Astrocyte (in vitro differentiated cells and primary cell): ENCODE data around the gene GYS1.
"Not testable (repeated sequence)": the region's sequence is repeated elsewhere in the genome, so short reads cannot be mapped to it uniquely, and the experiment has no call there.

Experiments used
- EZH2 ChIP-seq: IDR thresholded peaks from 2 replicates; pipeline ENCODE4 v1.6.1; 2012; ENCODE audit warnings: mild to moderate bottlenecking, low read length, inconsistent platforms; ENCODE audit not compliant: insufficient read depth
- TF ChIP-seq, protein P1 (sequence below): IDR thresholded peaks from 2 replicates; pipeline ENCODE4 v1.5.1; 2011; ENCODE audit warnings: low read depth, mild to moderate bottlenecking, inconsistent platforms, low read length, moderate library complexity; ENCODE audit not compliant: insufficient read depth

DNA sequence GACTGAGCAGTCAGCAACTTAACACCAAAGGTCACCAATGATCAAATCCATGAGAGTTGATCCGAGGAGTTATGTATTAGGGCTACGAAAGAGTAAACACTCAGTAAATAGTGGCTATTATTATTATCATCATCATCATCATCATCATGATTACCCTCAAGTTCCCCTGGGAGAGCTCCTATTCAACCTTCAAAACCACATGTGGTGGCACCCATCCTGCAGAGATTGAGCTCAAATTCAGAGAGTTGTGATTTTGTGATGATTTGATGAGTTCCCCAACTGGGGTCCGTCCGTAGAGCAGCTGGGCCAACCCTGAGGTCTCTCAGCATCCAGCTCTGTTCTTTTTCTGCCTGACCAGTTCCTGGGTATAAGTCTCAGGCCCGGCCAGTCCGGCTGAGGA lies 32.0 kb upstream of the GYS1 start:
- TF ChIP-seq, protein P1, sequence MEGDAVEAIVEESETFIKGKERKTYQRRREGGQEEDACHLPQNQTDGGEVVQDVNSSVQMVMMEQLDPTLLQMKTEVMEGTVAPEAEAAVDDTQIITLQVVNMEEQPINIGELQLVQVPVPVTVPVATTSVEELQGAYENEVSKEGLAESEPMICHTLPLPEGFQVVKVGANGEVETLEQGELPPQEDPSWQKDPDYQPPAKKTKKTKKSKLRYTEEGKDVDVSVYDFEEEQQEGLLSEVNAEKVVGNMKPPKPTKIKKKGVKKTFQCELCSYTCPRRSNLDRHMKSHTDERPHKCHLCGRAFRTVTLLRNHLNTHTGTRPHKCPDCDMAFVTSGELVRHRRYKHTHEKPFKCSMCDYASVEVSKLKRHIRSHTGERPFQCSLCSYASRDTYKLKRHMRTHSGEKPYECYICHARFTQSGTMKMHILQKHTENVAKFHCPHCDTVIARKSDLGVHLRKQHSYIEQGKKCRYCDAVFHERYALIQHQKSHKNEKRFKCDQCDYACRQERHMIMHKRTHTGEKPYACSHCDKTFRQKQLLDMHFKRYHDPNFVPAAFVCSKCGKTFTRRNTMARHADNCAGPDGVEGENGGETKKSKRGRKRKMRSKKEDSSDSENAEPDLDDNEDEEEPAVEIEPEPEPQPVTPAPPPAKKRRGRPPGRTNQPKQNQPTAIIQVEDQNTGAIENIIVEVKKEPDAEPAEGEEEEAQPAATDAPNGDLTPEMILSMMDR = not testable (repeated sequence)
- not testable (repeated sequence) for TF ChIP-seq EZH2
